Left lung (tissue), 10 donors: Measurements from ENCODE around the gene DLG1. TPM values are rescaled to one million over a fixed set of nuclear protein-coding genes. Genes with fewer than 3 reads are reported as not detected.

Experiments
- ATAC-seq: fragments of 200-7000 bp; cut with Tn5 transposase; one replicate; pipeline ENCODE4 v1.9.1; 2020; ENCODE audit warnings: moderate library complexity
- DNase-seq, 4 donors: peaks; one replicate each; pipeline ENCODE4 v3.0.0-alpha.2; 2013 to 2020
- H3K27ac ChIP-seq, 2 donors: fragments of 200-600 bp; sonication (generic) in 1 of 2; one replicate each; pipeline versions ENCODE4 v1.5.0 to v1.8.0; 2020 to 2021
- H3K27me3 ChIP-seq, 2 donors: fragments of 200-600 bp; sonication (generic) in 1 of 2; one replicate each; pipeline versions ENCODE4 v1.5.0 to v1.8.0; 2020 to 2021
- H3K36me3 ChIP-seq, 2 donors: fragments of 200-600 bp; sonication (generic) in 1 of 2; one replicate each; pipeline versions ENCODE4 v1.5.0 to v1.8.0; 2020 to 2021
- H3K4me1 ChIP-seq, 2 donors: fragments of 200-600 bp; one replicate each; pipeline ENCODE4 v1.8.0; 2021
- H3K4me3 ChIP-seq, 2 donors: fragments of 200-600 bp; sonication (generic) in 1 of 2; one replicate each; pipeline versions ENCODE4 v1.5.0 to v1.8.0; 2020 to 2021; ENCODE audit warnings: mild to moderate bottlenecking in 1 of 2
- H3K9me3 ChIP-seq, 2 donors: fragments of 200-600 bp; sonication (generic) in 1 of 2; one replicate each; pipeline versions ENCODE4 v1.5.0 to v1.8.0; 2020 to 2021
- CTCF ChIP-seq, 2 donors: fragments of 200-600 bp; sonication (generic) in 1 of 2; IDR thresholded peaks; one replicate each; pipeline versions ENCODE4 v1.5.0 to v1.8.0; 2021; ENCODE audit warnings: antibody characterized with exemption in 2 of 2
- intact Hi-C, 2 donors: fragments of 100-400 bp; cut with DNase I; formaldehyde crosslinking; loops; one replicate each; pipeline versions ENCODE4 v1.11.2 to v1.14.2; 2022
- polyA plus RNA-seq, 6 donors: library from polyadenylated mRNA; unstranded; fragments of 120-200 nt; gene quantifications; one replicate each; pipeline ENCODE4 v1.2.1, GENCODE V29; 2013; ENCODE audit not compliant: insufficient read length in 6 of 6
- total RNA-seq, 2 donors: library from RNA; stranded (reverse); fragmentation: NEBNext Ultra II Directional; extraction: Animal tissue kit (Norgen Biotek cat#: 25700); gene quantifications; one replicate each; pipeline ENCODE4 v1.2.1, GENCODE V29; 2021
- donor health status: DM: no; HTN: yes; CAD: no.
- donor health status: DM: no; HTN: no; CAD: no.

Gene DLG1
- total and polyA plus RNA-seq, 8 donors, result 71.0 to 89.9 (median 83.2) TPM

- DNase-seq (no peak), ATAC-seq (no peak)
Measured at GRCh38 chr3:197173620-197174019, 124.8 kb downstream of the DLG1 start.

GRCh38 chr3:197171481-197172067 is 126.8 kb downstream of the DLG1 start:
- no peak for TF ChIP-seq CTCF (IDR thresholded peaks at IDR 0.05)
- no peak overlapping the region for H3K4me3 ChIP-seq
- H3K4me1 ChIP-seq, result peaks cover 4 to 16% of the 10 kb centered on the region in 2 donors
- no peaks in the 10 kb centered on the region for H3K27me3 ChIP-seq
- no peaks in the 10 kb centered on the region for H3K9me3 ChIP-seq
- H3K27ac ChIP-seq, result no peak overlapping the region
- intact Hi-C loops, result loop anchor here in 1 of 2 donors (10.0 kb wide), 1 partner anchor 167 kb away; no protein-coding TSS in a partner anchor
- H3K36me3 ChIP-seq, result no peaks in the 10 kb centered on the region
- no peak for ATAC-seq
- DNase-seq, result no peak

More at GRCh38 chr3:197173620-197174019, 124.8 kb downstream of the DLG1 start:
- Histone ChIP-seq H3K27me3 (no peaks in the 10 kb centered on the region), H3K36me3 (no peaks in the 10 kb centered on the region), H3K27ac (no peak overlapping the region), H3K4me3 (no peak overlapping the region), H3K4me1 (peaks cover 4 to 16% of the 10 kb centered on the region in 2 donors), H3K9me3 (no peaks in the 10 kb centered on the region)
- intact Hi-C loops, result loop anchor here in 1 of 2 donors (10.0 kb wide), 1 partner anchor 169 kb away; no protein-coding TSS in a partner anchor
- no peak for TF ChIP-seq CTCF (IDR thresholded peaks at IDR 0.05)

GRCh38 chr3:197169028-197169427 is 129.4 kb downstream of the DLG1 start:
- no peaks in the 10 kb centered on the region for H3K36me3 ChIP-seq
- no peak for TF ChIP-seq CTCF (IDR thresholded peaks at IDR 0.05)
- H3K4me1 ChIP-seq, result peaks cover 0 to 4% of the 10 kb centered on the region in 2 donors
- DNase-seq (no peak), ATAC-seq (no peak)
- H3K27me3 ChIP-seq, result no peaks in the 10 kb centered on the region
- intact Hi-C loops, result no loop called here
- H3K27ac ChIP-seq, result no peak overlapping the region
- no peak overlapping the region for H3K4me3 ChIP-seq
- no peaks in the 10 kb centered on the region for H3K9me3 ChIP-seq

- ATAC-seq, result no peak
- Histone ChIP-seq H3K9me3 (no peaks in the 10 kb centered on the region), H3K4me1 (peaks cover 0 to 4% of the 10 kb centered on the region in 2 donors), H3K4me3 (no peak overlapping the region), H3K27ac (no peak overlapping the region), H3K36me3 (peaks cover 0 to under 1% of the 10 kb centered on the region in 2 donors), H3K27me3 (no peaks in the 10 kb centered on the region)
- peak in 2 of 4 donors; percentile 24 to 58 for DNase-seq
- intact Hi-C loops, result no loop called here
- TF ChIP-seq CTCF (IDR thresholded peaks at IDR 0.05), result no peak
Measured at GRCh38 chr3:197168606-197169005, 129.8 kb downstream of the DLG1 start.

- Histone ChIP-seq H3K36me3 (peaks cover 0 to 4% of the 10 kb centered on the region in 2 donors), H3K27ac (no peak overlapping the region), H3K4me1 (peaks cover 0 to 4% of the 10 kb centered on the region in 2 donors), H3K4me3 (no peak overlapping the region), H3K9me3 (no peaks in the 10 kb centered on the region), H3K27me3 (no peaks in the 10 kb centered on the region)
- no peak for TF ChIP-seq CTCF (IDR thresholded peaks at IDR 0.05)
- intact Hi-C loops, result no loop called here
- DNase-seq (no peak), ATAC-seq (no peak)
Measured at GRCh38 chr3:197168063-197168462, 130.3 kb downstream of the DLG1 start.
